ENCODE measurements around the gene SUSD2.
A peak's percentile ranks its signal among the peaks of the same experiment; 100 is the strongest.
"Not testable (repeated sequence)": the region's sequence is repeated elsewhere in the genome, so short reads cannot be mapped to it uniquely, and the experiment has no call there.

DNA sequence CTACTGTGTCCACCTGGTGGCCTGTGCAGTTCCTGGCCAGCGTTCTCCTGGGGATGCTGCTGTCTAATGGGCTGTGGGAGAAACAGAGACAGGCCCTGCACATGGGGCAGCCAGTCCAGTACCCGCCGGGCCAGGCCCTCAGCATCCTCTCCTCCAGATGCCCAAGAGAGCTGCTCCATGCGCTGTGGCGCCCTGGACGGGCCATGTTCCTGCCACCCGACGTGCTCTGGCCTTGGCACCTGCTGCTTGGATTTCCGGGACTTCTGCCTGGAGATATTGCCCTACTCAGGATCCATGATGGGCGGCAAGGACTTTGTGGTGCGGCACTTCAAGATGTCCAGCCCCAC is 1.6 kb downstream of the SUSD2 start:
- TF ChIP-seq MEF2A (IDR thresholded peaks at IDR 0.05; ENCODE audit: borderline replicate concordance, low read depth); EP300 (IDR thresholded peaks at IDR 0.05; ENCODE audit: borderline replicate concordance in 1 of 2, low read depth in 1 of 2, low read length in 1 of 2): not testable (repeated sequence)
- TF ChIP-seq, protein P1, sequence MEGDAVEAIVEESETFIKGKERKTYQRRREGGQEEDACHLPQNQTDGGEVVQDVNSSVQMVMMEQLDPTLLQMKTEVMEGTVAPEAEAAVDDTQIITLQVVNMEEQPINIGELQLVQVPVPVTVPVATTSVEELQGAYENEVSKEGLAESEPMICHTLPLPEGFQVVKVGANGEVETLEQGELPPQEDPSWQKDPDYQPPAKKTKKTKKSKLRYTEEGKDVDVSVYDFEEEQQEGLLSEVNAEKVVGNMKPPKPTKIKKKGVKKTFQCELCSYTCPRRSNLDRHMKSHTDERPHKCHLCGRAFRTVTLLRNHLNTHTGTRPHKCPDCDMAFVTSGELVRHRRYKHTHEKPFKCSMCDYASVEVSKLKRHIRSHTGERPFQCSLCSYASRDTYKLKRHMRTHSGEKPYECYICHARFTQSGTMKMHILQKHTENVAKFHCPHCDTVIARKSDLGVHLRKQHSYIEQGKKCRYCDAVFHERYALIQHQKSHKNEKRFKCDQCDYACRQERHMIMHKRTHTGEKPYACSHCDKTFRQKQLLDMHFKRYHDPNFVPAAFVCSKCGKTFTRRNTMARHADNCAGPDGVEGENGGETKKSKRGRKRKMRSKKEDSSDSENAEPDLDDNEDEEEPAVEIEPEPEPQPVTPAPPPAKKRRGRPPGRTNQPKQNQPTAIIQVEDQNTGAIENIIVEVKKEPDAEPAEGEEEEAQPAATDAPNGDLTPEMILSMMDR (IDR thresholded peaks at IDR 0.05): 0 out of 2 replicates have a peak, but pooled peaks have one; percentile 17
- TF ChIP-seq, protein P2, sequence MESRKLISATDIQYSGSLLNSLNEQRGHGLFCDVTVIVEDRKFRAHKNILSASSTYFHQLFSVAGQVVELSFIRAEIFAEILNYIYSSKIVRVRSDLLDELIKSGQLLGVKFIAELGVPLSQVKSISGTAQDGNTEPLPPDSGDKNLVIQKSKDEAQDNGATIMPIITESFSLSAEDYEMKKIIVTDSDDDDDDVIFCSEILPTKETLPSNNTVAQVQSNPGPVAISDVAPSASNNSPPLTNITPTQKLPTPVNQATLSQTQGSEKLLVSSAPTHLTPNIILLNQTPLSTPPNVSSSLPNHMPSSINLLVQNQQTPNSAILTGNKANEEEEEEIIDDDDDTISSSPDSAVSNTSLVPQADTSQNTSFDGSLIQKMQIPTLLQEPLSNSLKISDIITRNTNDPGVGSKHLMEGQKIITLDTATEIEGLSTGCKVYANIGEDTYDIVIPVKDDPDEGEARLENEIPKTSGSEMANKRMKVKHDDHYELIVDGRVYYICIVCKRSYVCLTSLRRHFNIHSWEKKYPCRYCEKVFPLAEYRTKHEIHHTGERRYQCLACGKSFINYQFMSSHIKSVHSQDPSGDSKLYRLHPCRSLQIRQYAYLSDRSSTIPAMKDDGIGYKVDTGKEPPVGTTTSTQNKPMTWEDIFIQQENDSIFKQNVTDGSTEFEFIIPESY (IDR thresholded peaks at IDR 0.05; ENCODE audit: borderline replicate concordance, low read depth): not testable (repeated sequence)
- TF ChIP-seq, protein P3, sequence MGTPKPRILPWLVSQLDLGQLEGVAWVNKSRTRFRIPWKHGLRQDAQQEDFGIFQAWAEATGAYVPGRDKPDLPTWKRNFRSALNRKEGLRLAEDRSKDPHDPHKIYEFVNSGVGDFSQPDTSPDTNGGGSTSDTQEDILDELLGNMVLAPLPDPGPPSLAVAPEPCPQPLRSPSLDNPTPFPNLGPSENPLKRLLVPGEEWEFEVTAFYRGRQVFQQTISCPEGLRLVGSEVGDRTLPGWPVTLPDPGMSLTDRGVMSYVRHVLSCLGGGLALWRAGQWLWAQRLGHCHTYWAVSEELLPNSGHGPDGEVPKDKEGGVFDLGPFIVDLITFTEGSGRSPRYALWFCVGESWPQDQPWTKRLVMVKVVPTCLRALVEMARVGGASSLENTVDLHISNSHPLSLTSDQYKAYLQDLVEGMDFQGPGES (IDR thresholded peaks at IDR 0.05; ENCODE audit: low read depth, low read length): not testable (repeated sequence)

All from SK-N-SH (cell line).